Measurements from ENCODE around the gene LMOD1.

DNA sequence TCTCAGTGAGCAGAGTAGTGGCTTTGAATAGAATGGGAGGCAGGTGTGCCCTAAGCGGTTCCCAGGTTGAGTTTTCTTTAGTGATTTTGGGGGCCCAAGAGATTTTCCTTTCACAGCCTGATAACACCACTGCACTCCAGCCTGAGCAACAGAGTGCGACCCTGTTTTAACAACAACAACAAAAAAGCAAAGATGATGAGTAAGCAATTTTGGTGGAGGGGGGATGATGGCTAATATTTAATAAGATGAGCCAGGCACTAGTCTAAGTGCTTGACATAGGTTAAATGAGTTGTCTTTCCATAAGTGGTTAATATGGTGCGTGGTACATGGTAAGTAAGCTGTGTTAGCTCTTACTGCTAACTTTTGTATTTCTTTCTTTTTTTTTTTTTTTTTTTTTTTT is 38.1 kb upstream of the LMOD1 start:
- TF ChIP-seq, protein P1, sequence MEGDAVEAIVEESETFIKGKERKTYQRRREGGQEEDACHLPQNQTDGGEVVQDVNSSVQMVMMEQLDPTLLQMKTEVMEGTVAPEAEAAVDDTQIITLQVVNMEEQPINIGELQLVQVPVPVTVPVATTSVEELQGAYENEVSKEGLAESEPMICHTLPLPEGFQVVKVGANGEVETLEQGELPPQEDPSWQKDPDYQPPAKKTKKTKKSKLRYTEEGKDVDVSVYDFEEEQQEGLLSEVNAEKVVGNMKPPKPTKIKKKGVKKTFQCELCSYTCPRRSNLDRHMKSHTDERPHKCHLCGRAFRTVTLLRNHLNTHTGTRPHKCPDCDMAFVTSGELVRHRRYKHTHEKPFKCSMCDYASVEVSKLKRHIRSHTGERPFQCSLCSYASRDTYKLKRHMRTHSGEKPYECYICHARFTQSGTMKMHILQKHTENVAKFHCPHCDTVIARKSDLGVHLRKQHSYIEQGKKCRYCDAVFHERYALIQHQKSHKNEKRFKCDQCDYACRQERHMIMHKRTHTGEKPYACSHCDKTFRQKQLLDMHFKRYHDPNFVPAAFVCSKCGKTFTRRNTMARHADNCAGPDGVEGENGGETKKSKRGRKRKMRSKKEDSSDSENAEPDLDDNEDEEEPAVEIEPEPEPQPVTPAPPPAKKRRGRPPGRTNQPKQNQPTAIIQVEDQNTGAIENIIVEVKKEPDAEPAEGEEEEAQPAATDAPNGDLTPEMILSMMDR (IDR thresholded peaks at IDR 0.05) = no peak
- no peak for TF ChIP-seq POLR2A (IDR thresholded peaks at IDR 0.05)

Measured in adrenal gland (tissue), 5 donors.